ENCODE results near the gene C12orf54.

Gene C12orf54

GRCh38 chr12:48445538-48445937 is 36.8 kb upstream of the C12orf54 start:
- Histone ChIP-seq H3K4me3 (ENCODE audit: insufficient read depth, low read length, poor library complexity, severe bottlenecking) (no peak overlapping the region), H3K79me2 (ENCODE audit: insufficient read depth, low read length) (no peaks in the 10 kb centered on the region), H4K20me1 (ENCODE audit: low read depth, low read length) (no peaks in the 10 kb centered on the region), H2AFZ (ENCODE audit: low read depth, low read length, severe bottlenecking) (no peak overlapping the region), H3K27ac (ENCODE audit: low read depth, low read length) (no peak overlapping the region), H3K9me2 (replicated peaks; ENCODE audit: insufficient read depth, low read length) (no peaks in the 10 kb centered on the region), H3K9ac (ENCODE audit: low read length) (no peak overlapping the region), H3K36me3 (ENCODE audit: low read length) (no peaks in the 10 kb centered on the region), H3F3A (ENCODE audit: insufficient read depth) (no peaks in the 10 kb centered on the region), H3K9me3 (ENCODE audit: insufficient read depth, low read length) (no peaks in the 10 kb centered on the region), H3K4me2 (ENCODE audit: low read depth, low read length, poor library complexity, severe bottlenecking) (no peak overlapping the region), H3K27me3 (ENCODE audit: low read length) (no peaks in the 10 kb centered on the region)
- TF ChIP-seq, protein P1, sequence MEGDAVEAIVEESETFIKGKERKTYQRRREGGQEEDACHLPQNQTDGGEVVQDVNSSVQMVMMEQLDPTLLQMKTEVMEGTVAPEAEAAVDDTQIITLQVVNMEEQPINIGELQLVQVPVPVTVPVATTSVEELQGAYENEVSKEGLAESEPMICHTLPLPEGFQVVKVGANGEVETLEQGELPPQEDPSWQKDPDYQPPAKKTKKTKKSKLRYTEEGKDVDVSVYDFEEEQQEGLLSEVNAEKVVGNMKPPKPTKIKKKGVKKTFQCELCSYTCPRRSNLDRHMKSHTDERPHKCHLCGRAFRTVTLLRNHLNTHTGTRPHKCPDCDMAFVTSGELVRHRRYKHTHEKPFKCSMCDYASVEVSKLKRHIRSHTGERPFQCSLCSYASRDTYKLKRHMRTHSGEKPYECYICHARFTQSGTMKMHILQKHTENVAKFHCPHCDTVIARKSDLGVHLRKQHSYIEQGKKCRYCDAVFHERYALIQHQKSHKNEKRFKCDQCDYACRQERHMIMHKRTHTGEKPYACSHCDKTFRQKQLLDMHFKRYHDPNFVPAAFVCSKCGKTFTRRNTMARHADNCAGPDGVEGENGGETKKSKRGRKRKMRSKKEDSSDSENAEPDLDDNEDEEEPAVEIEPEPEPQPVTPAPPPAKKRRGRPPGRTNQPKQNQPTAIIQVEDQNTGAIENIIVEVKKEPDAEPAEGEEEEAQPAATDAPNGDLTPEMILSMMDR (IDR thresholded peaks at IDR 0.05; ENCODE audit: insufficient read depth, low read length, poor library complexity, severe bottlenecking): no peak
- TF ChIP-seq EZH2phosphoT487 (conservative IDR thresholded peaks at IDR 0.05; ENCODE audit: low read length): no peak

- H3K9me3 ChIP-seq (ENCODE audit: insufficient read depth, low read length): no peaks in the 10 kb centered on the region
- no peaks in the 10 kb centered on the region for H3K36me3 ChIP-seq (ENCODE audit: low read length)
- no peaks in the 10 kb centered on the region for H4K20me1 ChIP-seq (ENCODE audit: low read depth, low read length)
- no peaks in the 10 kb centered on the region for H3K79me2 ChIP-seq (ENCODE audit: insufficient read depth, low read length)
- no peaks in the 10 kb centered on the region for H3K27me3 ChIP-seq (ENCODE audit: low read length)
- H2AFZ ChIP-seq (ENCODE audit: low read depth, low read length, severe bottlenecking): no peak overlapping the region
- no peaks in the 10 kb centered on the region for H3F3A ChIP-seq (ENCODE audit: insufficient read depth)
- H3K9ac ChIP-seq (ENCODE audit: low read length): no peak overlapping the region
- H3K4me3 ChIP-seq (ENCODE audit: insufficient read depth, low read length, poor library complexity, severe bottlenecking): no peak overlapping the region
- H3K4me2 ChIP-seq (ENCODE audit: low read depth, low read length, poor library complexity, severe bottlenecking): no peak overlapping the region
- no peaks in the 10 kb centered on the region for H3K9me2 ChIP-seq (replicated peaks; ENCODE audit: insufficient read depth, low read length)
- TF ChIP-seq, protein P1 (IDR thresholded peaks at IDR 0.05; ENCODE audit: insufficient read depth, low read length, poor library complexity, severe bottlenecking): no peak
- TF ChIP-seq EZH2phosphoT487 (conservative IDR thresholded peaks at IDR 0.05; ENCODE audit: low read length): no peak
- H3K27ac ChIP-seq (ENCODE audit: low read depth, low read length): no peak overlapping the region
Observed at GRCh38 chr12:48446161-48446776, 36.0 kb upstream of the C12orf54 start.

GRCh38 chr12:48447755-48448154 is 34.5 kb upstream of the C12orf54 start:
- no peaks in the 10 kb centered on the region for H3K36me3 ChIP-seq (ENCODE audit: low read length)
- no peaks in the 10 kb centered on the region for H3K9me3 ChIP-seq (ENCODE audit: insufficient read depth, low read length)
- H3K27ac ChIP-seq (ENCODE audit: low read depth, low read length): no peak overlapping the region
- no peak overlapping the region for H3K9ac ChIP-seq (ENCODE audit: low read length)
- no peak overlapping the region for H3K4me2 ChIP-seq (ENCODE audit: low read depth, low read length, poor library complexity, severe bottlenecking)
- TF ChIP-seq, protein P1 (IDR thresholded peaks at IDR 0.05; ENCODE audit: insufficient read depth, low read length, poor library complexity, severe bottlenecking): no peak
- TF ChIP-seq EZH2phosphoT487 (conservative IDR thresholded peaks at IDR 0.05; ENCODE audit: low read length): no peak
- H3K27me3 ChIP-seq (ENCODE audit: low read length): no peaks in the 10 kb centered on the region
- H4K20me1 ChIP-seq (ENCODE audit: low read depth, low read length): no peaks in the 10 kb centered on the region
- H3K79me2 ChIP-seq (ENCODE audit: insufficient read depth, low read length): no peaks in the 10 kb centered on the region
- H3F3A ChIP-seq (ENCODE audit: insufficient read depth): no peaks in the 10 kb centered on the region
- no peak overlapping the region for H3K4me3 ChIP-seq (ENCODE audit: insufficient read depth, low read length, poor library complexity, severe bottlenecking)
- no peak overlapping the region for H2AFZ ChIP-seq (ENCODE audit: low read depth, low read length, severe bottlenecking)
- no peaks in the 10 kb centered on the region for H3K9me2 ChIP-seq (replicated peaks; ENCODE audit: insufficient read depth, low read length)

Measured in SU-DHL-6 (cell line).